Measurements from ENCODE around the gene FOXN3.

The FOXN3 gene

DNA sequence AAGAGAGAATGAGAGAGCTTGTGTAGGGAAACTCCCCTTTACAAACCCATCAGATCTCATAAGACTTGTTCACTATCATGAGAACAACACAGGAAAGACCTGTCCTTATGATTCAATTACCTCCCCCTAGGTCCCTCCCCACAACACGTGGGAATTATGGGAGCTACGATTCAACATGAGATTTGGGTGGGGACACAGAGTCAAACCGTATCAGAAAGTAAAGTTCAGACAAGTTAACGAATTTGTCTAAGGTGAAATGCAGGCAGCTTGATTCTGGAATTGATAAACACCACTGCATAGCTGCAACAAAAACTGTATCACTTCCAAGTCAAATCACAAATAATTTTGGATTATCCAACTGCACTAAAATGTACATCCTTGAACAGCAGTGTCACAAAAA is 47.4 kb downstream of the FOXN3 start:
- in situ Hi-C loops (cut with HindIII; ENCODE audit: low pct_unique_long_range_greater_than_20kb, low sequenced_read_pairs) = no loop called here
- no peak for DNase-seq (ENCODE audit: low read depth in 1 of 2, low spot score in 1 of 2)
- TF ChIP-seq JUND (IDR thresholded peaks at IDR 0.05; ENCODE audit: low read depth) = no peak

DNA sequence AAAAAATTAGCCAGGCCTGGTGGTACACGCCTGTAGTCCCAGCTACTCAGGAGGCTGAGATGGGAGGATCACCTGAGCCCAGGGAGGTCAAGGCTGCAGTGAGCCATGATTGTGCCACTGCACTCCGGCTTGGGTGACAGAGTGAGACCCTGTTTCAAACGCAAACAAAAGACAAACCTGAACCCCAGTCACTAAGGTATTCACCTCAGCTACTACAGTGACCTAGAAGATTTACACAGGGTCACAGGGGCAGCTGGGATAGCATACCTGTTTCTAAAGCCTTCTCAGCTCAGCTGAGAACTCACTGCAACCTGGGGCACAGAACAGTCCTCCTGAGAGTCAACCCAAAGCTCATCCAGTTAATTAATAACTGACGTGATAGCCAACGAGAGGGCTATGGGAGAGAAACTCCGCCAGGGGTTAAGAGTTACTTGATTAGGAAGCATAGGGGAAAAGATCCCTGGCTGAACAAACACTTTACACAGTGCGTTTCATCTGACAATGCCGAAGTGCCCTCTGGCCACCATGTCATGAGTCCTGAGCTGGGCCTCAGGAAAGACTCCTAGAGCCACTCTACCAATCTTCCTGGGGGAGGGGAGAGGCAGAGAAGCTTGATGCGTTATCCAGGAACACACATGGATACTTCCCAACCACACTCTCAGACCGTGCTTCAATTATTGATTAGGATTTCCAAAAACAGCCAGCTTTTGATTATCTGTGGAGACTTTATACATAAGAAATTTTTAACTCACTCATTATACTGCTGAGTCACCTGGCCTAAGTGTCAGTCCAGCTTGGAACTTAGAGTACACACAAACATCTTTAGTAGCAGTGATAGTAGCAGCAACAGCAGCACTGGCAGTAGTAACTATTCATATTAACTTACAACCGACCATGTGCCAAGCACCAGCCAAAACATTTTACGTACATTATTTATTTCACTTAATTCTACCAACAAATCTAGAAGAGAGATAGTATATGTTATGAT is 48.2 kb downstream of the FOXN3 start:
- DNase-seq (ENCODE audit: low read depth in 1 of 2, low spot score in 1 of 2) = no peak
- no peak for TF ChIP-seq JUND (IDR thresholded peaks at IDR 0.05; ENCODE audit: low read depth)
- in situ Hi-C loops (cut with HindIII; ENCODE audit: low pct_unique_long_range_greater_than_20kb, low sequenced_read_pairs) = no loop called here

DNA sequence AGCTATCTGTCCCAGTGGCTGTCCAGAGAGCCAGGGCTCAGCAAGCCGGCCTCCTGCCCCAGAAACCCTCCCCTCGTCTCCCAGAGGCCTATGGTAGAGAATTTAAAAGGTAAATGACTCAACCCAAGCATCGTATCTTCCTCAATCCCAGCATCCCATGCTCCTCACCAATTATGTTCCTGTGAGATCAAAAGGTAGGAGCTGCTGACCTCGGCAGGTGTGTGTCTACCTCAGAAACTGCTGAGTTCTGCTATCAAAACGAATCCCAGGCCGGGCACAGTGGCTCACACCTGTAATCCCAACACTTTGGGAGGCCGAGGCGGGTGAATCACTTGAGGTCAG is 49.3 kb downstream of the FOXN3 start:
- no peak for DNase-seq (ENCODE audit: low read depth in 1 of 2, low spot score in 1 of 2)
- no peak for TF ChIP-seq JUND (IDR thresholded peaks at IDR 0.05; ENCODE audit: low read depth)
- in situ Hi-C loops (cut with HindIII; ENCODE audit: low pct_unique_long_range_greater_than_20kb, low sequenced_read_pairs) = no loop called here

DNA sequence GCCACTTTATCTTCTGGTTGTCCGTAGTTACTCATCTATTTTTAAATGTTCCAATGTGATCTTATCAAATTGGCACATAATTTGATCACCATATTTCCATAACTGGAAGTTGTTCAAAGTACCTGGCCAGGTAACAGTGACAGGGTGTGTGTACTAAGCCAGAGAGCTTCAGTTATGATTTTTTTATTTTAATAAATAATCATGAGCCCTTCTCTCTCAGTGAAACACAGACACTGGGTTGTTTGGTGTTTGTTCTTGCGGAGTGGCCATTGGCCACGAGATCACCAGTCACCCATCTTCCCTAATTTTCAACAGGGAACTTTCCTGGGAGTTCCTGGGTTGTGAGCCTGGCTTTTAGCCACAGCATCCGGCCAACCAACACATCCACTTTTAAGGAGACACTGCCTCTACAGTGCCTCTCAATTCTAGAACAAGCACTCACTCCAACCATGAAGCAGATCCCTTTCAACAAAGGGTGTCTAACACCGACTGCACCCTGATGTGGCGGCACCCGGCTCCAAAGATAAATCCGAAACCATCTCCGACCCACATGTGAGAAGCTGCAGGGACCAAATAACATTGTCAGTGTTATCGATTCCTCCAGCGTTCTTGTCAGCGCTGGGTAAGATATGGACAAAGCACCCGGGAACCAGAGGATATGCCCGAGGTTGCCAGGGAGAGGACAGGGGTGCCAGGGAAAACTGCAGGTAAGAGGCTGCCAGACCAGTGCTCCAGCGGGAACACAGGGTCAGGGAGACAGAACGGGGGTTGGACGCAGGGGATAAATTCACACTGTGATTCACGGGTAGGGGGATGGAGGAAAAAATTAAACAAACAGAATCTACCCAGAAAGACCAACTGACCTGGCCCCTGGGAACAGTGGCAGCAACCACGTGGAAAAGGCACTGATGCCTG is 49.9 kb downstream of the FOXN3 start:
- in situ Hi-C loops (cut with HindIII; ENCODE audit: low pct_unique_long_range_greater_than_20kb, low sequenced_read_pairs) = no loop called here
- TF ChIP-seq JUND (IDR thresholded peaks at IDR 0.05; ENCODE audit: low read depth) = no peak
- no peak for DNase-seq (ENCODE audit: low read depth in 1 of 2, low spot score in 1 of 2)

DNA sequence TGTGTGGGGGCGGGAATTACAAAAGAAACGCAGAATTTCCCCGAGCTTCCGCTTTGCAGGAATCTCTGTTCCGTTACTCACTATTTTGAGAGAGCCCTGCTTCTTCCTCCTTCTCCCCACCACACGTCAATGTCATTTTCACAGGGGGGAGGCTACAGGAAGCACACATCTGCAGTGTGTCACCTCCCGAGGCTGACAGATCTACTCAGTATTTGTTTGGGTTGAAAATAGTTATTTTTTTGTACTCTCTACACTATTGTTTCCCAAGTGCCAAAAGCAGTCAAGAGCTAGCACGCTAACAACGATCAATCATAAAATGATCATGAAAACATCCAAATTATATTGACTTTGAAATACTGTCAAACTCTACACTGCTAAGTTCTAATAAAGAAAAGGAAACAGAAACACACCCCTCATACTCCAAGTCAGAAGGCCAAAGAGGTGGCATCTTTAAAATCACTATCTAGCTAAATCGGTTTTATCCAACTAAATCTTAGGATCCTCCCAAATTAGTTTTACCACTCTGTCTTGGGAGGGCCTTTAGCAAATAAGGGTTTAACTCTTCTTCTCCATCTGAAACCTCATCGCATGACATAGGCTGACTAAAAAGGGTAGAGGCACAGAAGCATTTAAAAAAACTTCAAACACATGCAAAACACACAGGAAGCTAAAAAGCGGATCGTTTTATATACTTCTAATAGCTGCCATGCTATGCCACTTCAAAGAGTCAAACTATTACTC is 51.8 kb downstream of the FOXN3 start:
- DNase-seq (ENCODE audit: low read depth in 1 of 2, low spot score in 1 of 2) = no peak
- TF ChIP-seq JUND (IDR thresholded peaks at IDR 0.05; ENCODE audit: low read depth) = no peak

DNA sequence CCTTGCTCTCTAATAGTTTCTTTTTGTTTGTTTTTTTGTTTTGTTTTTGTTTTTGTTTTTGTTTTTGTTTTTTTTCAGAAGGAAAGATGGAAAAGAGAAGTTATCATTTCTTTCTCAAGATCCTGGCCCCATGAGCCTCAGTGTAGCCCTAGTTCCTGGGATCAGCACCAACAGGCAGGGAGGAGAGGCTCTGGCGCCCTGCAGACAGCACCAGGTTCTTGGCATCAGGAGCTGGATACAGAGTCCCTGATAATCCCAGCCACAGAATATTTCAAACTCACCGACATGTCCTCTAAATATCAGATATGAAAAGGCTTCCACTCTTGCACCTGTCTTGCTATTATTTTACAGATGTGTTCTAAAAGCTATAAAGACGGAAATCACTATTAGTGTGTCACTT is 52.7 kb downstream of the FOXN3 start:
- no peak for TF ChIP-seq JUND (IDR thresholded peaks at IDR 0.05; ENCODE audit: low read depth)
- in situ Hi-C loops (cut with HindIII; ENCODE audit: low pct_unique_long_range_greater_than_20kb, low sequenced_read_pairs) = no loop called here
- no peak for DNase-seq (ENCODE audit: low read depth in 1 of 2, low spot score in 1 of 2)

More for the DNA sequence above, 51.8 kb downstream of the FOXN3 start:
- in situ Hi-C loops (cut with HindIII; ENCODE audit: low pct_unique_long_range_greater_than_20kb, low sequenced_read_pairs) = no loop called here

DNA sequence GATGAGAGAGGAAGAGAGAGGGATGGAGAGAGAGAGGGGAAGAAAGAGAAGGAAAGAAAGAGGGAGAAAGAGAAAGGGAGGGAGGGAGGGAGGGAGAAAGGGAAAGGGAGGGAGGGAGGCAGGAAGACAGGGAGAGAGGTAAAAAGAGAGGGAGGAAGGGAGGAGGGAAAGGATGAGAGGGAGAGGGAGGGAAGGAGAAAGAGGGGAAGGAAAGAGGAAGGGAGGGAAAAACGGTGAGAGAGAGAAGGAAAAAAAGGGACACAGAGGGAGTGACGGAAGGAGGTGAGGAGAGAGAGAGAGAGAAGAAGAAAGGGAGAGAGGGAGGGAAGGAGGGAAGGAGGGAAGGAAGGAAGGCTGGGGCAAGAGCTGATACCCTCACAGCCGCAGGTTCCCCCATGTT is 56.8 kb downstream of the FOXN3 start:
- TF ChIP-seq JUND (IDR thresholded peaks at IDR 0.05; ENCODE audit: low read depth) = no peak

DNA sequence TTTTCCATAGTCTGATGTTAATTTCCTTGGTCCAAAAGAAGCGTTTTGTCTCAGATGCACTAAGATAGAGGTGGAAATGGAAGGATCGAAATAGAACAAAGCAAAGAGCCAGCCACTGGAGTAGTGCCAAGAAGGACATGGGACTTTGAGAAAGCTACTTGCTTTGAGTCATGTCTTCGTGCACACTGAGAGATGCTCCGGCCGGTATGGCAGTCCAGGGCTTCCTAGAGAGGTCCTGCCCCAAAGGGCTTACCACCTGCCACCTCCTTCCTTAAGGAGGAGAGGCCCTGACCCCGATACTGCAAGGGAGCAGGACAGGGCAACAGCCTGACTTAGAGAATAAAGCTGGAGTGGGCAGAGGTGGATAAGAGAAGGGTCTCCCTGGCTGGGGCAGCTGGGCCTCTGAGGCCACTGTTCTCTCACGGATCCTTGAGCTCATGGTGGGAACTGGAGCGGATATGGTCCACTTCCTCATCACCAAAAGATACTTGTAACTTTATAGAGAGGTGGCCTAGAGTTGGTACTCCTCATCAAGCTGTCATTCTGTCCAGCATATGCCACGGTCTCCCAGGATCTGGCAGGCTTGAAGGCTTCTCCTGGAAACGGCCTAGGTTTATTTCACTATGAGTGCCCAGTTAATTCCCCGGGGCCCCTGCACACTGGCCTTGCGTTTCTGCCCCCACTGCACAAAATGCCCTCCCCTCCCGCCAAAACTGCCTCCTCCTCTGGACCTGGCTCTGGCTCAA is 57.4 kb downstream of the FOXN3 start:
- no peak for DNase-seq (ENCODE audit: low read depth in 1 of 2, low spot score in 1 of 2)
- in situ Hi-C loops (cut with HindIII; ENCODE audit: low pct_unique_long_range_greater_than_20kb, low sequenced_read_pairs) = no loop called here
- no peak for TF ChIP-seq JUND (IDR thresholded peaks at IDR 0.05; ENCODE audit: low read depth)

More for the DNA sequence above, 56.8 kb downstream of the FOXN3 start:
- in situ Hi-C loops (cut with HindIII; ENCODE audit: low pct_unique_long_range_greater_than_20kb, low sequenced_read_pairs) = no loop called here
- DNase-seq (ENCODE audit: low read depth in 1 of 2, low spot score in 1 of 2) = no peak

DNA sequence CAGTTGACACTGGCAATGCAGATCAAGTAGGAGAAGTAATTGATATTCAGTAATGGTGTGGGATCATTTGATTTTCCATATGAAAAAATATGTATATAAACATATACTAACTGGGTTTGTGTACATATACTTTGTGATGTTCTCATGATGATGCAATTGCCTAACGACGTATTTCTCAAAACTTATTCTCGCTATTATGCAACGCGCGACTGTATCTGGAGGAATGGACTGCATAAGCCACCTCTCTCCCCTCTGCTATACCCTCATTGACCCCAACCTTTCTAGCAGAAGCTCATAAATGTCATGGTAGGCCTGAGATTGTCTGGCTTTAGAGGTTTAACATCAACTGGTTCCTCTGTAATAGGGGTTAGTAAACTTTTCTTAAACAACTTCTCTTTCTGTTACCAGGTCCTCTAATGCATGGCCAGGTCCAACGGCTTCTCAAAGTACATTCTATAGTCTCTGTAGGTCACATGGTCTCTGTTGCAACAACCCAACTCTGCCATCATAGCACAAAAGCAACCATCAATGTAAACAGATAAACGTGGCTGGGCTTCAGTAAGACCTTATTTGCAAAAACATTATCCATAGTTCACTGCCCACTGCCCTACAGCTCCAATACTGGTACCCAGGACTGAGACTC is 59.3 kb downstream of the FOXN3 start:
- DNase-seq (ENCODE audit: low read depth in 1 of 2, low spot score in 1 of 2) = no peak
- in situ Hi-C loops (cut with HindIII; ENCODE audit: low pct_unique_long_range_greater_than_20kb, low sequenced_read_pairs) = no loop called here
- no peak for TF ChIP-seq JUND (IDR thresholded peaks at IDR 0.05; ENCODE audit: low read depth)

DNA sequence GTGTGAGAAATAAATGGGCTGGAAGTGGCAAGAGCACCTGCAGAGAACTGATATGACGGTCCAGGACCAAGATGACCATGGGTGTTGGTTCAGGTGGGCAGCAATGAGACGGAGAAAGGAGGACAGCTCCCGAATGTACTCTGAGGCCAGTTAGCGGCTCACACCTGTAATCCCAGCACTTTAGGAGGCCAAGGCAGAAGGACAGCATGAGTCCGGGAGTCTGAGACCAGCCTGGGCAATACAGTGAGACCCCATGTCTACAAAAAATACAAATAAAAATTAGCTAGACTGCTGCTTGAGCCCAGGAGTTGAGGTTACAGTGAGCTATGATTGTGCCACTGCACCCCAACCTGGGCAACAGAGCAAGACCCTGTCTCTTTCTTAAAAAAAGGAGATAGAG is 60.1 kb downstream of the FOXN3 start:
- in situ Hi-C loops (cut with HindIII; ENCODE audit: low pct_unique_long_range_greater_than_20kb, low sequenced_read_pairs) = no loop called here
- no peak for DNase-seq (ENCODE audit: low read depth in 1 of 2, low spot score in 1 of 2)
- no peak for TF ChIP-seq JUND (IDR thresholded peaks at IDR 0.05; ENCODE audit: low read depth)

DNA sequence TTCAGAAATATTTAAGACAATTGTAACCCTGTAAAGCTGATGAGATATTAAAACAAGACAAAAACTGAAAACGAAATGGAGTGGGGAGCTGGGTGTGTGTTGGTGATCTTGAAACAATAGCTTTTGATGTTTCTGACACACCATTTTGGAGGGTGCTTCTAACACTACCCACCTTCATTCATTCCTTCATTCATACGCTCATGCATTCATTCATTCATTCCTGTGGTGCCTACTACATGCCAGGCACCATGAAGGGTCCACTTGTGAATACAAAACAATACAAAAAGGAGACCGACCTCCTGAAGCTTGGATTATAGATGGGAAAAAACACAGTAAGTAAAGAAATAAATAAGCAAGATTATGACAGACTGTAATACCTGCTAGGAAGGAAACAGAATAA is 60.5 kb downstream of the FOXN3 start:
- in situ Hi-C loops (cut with HindIII; ENCODE audit: low pct_unique_long_range_greater_than_20kb, low sequenced_read_pairs) = no loop called here
- no peak for DNase-seq (ENCODE audit: low read depth in 1 of 2, low spot score in 1 of 2)
- TF ChIP-seq JUND (IDR thresholded peaks at IDR 0.05; ENCODE audit: low read depth) = no peak

Data from T47D (cell line).